ENCODE data around the gene OLR1.
"Not testable (repeated sequence)": the region's sequence is repeated elsewhere in the genome, so short reads cannot be mapped to it uniquely, and the experiment has no call there.

OLR1 gene

GRCh38 chr12:10190558-10191388 lies 18.8 kb upstream of the OLR1 start:
- DNase-seq (ENCODE audit: low read depth), result peak; percentile 32

- DNase-seq (ENCODE audit: low read depth), result no peak
These were observed 17.7 kb upstream of the OLR1 start for GRCh38 chr12:10189653-10190052.

DNA sequence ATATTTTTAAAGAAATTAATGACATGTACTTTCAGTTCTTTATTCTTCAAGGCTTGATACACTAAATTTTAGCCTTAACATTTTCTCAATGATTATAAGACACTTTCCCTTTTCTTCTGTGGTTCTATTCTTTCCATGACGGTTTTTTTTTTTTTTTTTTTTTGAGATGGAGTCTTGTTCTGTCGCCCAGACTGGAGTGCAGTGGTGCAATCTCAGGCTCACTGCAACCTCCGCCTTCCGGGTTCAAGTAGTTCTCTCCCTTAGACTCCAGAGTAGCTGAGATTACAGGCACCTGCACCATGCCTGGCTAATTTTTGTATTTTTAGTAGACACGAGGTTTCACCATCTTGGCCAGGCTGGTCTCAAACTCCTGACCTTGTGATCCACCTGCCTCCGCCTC lies 15.0 kb upstream of the OLR1 start:
- DNase-seq (ENCODE audit: low read depth), result not testable (repeated sequence)

DNA sequence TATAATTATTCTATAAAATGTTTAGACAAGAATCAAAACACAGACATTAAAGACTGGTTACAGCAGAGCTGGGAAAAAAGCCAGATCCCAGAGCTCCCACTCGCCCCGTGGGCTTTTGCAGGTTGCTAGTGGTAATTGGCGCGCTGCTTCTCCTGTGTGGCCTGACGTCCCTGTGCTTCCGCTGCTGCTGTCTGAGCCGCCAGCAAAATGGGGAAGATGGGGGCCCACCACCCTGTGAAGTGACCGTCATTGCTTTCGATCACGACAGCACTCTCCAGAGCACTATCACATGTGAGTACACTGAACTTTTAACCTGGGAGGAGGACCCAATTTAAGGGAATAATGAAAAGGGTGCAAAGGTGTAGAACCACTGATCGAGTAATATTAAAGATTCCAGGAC lies 14.4 kb upstream of the OLR1 start:
- DNase-seq (ENCODE audit: low read depth), result no peak

DNA sequence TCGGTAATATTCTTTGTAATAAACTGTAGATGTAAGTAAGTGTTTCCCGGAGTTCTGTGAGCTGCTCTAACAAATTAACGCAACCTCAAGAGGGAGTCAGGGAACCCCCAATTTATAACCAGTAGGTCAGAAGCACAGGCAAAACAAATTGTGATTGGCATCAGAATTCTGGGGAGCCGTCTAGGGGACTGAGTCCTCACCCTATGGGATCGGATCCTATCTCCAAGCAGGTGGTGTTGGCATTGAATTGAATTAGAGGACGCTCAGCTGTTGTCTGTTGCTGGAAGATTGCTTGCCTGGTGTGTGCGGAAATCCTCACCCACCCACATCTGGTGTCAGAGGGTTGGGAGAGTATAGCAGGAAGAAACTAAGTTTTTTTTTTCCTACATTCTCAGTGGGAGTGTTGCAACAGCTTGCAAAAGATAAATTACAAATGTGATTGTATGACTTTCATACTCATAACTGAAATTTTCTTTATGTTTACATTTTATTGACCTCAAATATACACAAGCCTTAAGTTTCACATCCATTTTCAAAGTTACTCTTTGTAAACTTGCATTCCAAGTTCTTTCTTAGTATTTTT lies 12.4 kb upstream of the OLR1 start:
- DNase-seq (ENCODE audit: low read depth), result no peak

- no peak for DNase-seq (ENCODE audit: low read depth)
These were observed 10.6 kb upstream of the OLR1 start for GRCh38 chr12:10182354-10183049.

DNA sequence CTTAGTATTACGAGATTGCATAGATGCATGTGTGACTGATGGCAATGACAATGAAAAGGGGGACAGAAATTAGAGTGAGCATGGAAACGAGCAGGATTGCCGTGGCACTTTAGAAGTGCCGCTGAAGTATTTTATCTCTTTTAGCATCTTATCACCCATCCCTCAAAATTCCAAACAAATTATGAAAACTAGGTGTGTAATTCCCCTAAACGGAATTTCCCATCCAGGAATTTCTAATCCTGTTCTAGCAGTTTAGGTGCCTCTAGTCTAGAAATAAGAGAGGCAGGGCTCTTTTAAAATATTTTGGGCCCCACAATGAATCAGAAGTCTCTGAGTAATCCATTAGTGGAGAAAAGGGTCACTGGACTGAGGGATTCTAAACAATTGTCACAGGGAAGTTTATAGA lies 7.8 kb upstream of the OLR1 start:
- DNase-seq (ENCODE audit: low read depth), result no peak

GRCh38 chr12:10178821-10179220 lies 6.9 kb upstream of the OLR1 start, which contains the start of gene TMEM52B:
Gene TMEM52B (plus strand): TSS chr12:10179032. CDS start chr12:10179575, 543 bp downstream.
- no peak for DNase-seq (ENCODE audit: low read depth)

DNA sequence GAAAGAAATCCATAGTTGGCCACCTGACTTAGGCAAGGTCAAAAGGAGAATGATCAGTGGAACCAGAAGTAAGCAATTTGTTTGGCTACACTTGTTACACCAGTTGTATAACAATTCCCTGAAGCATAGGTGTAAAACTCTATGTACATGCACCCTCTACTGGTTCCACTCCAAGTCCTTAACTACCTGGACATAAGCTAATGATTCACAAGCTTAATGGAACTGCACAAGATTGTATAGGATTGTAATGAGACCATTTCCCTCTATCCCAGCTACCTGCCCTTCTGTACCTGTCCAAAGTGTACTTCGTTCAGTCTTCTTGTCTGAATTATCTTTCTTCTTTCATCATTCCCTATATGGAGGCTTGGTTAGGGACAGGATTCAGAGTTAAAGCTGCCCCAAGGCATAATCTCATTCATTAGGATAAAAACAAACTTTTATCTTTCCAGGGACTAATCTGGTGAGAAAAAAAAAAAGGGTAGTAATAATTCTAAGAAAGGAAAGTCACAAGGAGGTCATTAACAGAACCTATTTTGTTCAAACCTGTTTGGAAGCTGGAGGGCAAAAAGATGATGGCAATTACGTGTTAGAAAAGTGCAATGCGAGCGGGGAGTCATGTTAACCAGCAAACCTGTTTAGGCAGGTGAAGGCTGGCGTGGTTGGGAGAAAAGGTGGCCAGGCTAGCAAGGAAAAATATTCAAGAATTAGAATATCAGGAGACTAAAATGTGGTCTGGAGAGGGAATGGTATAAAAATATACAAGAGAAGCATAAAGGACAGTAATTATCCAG lies 4.1 kb upstream of the OLR1 start:
- DNase-seq (ENCODE audit: low read depth), result no peak

DNA sequence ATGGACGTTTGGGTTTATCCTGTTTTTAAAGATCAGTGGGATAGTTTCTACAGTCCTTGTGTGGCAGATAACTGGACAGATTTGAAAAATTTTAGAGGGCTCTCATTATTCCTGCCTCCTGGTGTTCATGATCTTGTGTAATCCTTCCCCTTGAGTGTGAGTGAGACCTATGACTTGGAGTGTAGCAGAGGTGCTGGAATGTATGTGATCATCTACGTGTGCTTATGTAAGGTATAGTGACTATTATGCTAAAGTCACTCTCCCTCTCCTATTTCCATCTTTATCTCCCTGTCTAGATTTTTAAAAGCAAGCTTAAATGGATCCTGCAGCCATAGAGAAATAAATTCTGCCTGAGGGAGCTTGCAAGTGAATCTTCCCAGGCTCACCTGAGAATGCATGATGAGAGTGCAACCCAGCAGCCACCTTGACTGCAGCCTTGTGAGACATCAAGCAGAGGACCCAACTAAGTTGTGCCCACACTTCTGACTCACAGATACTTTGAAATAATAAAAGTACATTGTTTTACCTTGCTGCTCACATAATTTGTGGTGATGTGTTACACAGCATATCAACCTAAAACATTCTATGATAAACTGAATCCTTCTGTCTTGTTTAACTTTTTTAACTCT lies 3.2 kb upstream of the OLR1 start:
- DNase-seq (ENCODE audit: low read depth), result no peak

DNA sequence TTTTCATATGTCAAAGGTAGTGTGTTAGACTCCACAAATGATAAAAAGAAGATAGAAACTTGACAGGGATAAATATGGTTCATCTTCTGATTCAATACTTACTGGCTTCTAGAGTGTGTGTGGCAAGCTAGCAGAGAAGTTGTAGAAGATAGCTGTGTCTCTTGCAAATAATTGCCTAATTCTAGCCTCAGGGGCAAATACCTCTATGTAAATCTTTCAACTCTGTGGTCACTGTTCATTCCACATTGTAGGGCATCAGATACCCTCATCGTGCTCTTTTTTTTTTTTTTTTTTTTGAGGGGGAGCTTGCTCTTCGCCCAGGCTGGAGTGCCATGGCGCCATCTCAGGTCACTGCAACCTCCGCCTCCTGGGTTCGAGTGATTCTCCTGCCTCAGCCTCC lies 1.7 kb downstream of the OLR1 start:
- no peak for DNase-seq (ENCODE audit: low read depth)

DNA sequence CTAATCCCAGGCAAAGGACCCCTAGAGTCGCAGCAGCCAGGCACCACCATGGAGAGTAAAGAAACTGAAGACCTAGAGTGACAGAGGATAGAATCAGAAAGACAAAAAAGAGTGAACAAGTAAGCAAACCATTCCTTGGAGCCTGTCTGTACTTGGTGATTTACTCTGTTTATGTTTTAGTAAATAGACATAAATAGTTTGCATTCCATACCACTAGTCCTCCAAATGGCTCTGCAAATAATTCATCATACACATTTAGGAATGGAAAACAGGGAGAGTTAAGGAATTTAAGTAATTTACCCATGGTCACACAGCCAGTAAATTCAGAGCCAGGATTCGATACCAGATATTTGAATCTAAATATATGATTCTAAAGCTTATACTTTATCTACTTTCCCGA lies 2.8 kb downstream of the OLR1 start:
- no peak for DNase-seq (ENCODE audit: low read depth)

DNA sequence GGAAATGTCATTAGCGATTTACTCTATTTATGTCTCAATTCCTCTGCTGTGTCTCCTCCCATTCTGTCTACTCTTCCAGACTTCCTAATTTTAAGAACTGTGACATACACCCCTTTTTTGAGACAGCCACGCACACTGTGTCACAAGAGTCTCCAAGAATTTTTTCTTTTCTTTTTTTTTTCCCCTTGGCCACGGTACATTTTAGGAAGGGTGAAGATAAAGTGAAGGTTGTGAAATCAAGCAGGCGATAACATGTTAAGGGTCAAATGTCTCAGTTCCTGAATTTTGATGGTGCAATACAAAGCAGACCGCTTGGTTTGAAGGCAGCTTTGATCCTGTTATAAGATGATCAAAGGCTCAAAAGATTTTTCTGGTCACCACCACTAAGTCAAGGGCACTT lies 4.3 kb downstream of the OLR1 start:
- no peak for DNase-seq (ENCODE audit: low read depth)

DNA sequence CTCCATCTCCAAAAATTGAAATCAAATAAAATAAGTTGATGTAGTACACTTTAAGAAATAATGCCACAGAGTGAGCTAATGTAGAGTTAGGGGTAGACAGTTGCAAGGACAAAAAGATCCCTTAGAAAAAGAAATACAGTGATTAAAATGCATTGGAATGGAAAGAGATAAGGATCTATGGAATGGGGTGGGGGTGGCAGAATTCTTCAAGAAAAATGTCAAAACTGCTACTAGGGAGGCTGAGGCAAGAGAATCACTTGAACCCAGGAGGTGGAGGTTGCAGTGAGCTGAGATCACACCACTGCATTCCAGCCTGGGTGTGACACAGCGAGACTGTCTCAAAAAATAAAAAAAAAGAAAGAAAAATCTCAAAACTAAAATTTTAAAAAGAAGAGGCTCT lies 6.5 kb downstream of the OLR1 start:
- no peak for DNase-seq (ENCODE audit: low read depth)

DNA sequence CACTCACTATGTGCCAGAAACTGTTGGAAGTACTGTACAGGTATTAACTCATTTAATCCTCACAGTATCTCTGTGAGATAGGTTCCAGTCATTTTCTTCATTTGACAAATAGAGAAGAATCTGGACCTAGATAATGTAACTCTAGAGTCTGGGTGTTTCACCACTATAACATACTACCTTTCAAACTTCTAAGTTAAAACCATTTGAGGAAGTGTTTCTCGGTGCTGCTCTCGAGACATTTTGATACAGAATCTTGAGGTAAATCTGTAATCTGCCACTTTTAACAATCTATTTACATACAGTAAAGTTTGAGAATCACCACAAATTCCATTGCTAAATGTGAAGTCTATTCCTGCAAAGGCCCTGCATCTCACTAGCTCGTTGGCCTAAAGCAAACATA lies 8.8 kb downstream of the OLR1 start:
- DNase-seq (ENCODE audit: low read depth), result no peak

- no peak for DNase-seq (ENCODE audit: low read depth)
These were observed 11.1 kb downstream of the OLR1 start for GRCh38 chr12:10160617-10161385.

- no peak for DNase-seq (ENCODE audit: low read depth)
These were observed 12.7 kb downstream of the OLR1 start for GRCh38 chr12:10159280-10159679.

GRCh38 chr12:10158406-10158805 lies 13.5 kb downstream of the OLR1 start:
- no peak for DNase-seq (ENCODE audit: low read depth)

DNA sequence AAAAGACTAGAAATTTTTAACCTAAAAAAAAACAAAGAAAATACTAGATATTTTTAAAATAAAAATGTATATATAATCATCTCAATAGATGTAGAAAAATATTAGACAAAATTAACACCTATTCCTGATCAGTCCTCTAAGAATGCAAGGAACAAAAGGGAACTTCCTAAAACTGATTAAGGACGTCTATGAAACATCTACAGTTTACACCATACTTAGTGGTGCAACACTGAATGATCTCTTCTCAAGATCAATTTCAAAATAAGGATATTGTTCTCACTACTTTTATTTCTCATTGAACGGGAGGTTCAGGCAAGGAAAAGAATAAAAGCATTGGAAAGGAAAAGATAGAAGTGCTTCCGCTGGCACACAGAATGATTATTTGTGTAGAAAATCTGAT lies 16.0 kb downstream of the OLR1 start:
- no peak for DNase-seq (ENCODE audit: low read depth)

DNA sequence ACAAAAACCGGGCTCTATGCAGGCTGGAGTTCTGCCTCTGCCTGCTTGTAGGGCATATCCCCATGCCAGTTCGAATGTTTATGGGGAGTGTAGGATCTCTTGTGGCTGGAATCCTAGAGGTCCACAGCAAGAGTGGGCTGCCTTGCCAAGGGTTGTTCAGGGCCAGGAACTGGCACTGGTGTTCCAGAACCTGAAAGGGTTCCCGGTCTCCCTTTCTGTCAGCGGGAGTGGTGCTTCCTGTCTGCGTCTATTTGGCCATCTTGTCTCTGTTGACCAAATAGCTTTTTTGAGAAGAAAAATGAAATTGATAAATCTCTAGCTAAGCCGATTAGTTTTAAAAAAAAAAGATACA lies 17.8 kb downstream of the OLR1 start:
- DNase-seq (ENCODE audit: low read depth), result no peak
